ENCODE results near the gene RTL1.

GRCh38 chr14:100915560-100915959 lies 12.0 kb upstream of the RTL1 start:
- TF ChIP-seq CTCF (conservative IDR thresholded peaks at IDR 0.05 in 1 of 2, IDR thresholded peaks at IDR 0.05 in 1 of 2; ENCODE audit: low read depth in 1 of 2, low read length in 2 of 2) (no peak), EZH2 (IDR thresholded peaks at IDR 0.05; ENCODE audit: low read length, missing control alignments) (no peak)

Measured in fibroblast of lung (primary cell).